Activated CD8-positive, alpha-beta T cell treated with anti-CD3 and anti-CD28 coated beads for 36 hours (primary cell): ENCODE data around the gene DRC7. TPM values are rescaled to one million over a fixed set of nuclear protein-coding genes. Genes with fewer than 3 reads are reported as not detected.

Source experiments
- ATAC-seq: fragments of 200-7000 bp; cut with Tn5 transposase; one replicate; pipeline ENCODE4 v1.10.0; 2021; ENCODE audit warnings: mild to moderate bottlenecking, moderate library complexity
- CTCF ChIA-PET: fragments of 350-600 bp; sonication (Branson Sonifier 250); formaldehyde crosslinking; loops from one replicate; lab custom pipeline; 2021; ENCODE audit warnings: antibody characterized with exemption; lab: Charles Lee
- POLR2A ChIA-PET: fragments of 350-600 bp; sonication (Branson Sonifier 250); formaldehyde crosslinking; loops from one replicate; lab custom pipeline; 2021; ENCODE audit warnings: antibody characterized with exemption; lab: Charles Lee
- DNase-seq: peaks from one replicate; pipeline ENCODE4 v3.0.0-alpha.2; 2020
- H3K27ac Mint-ChIP-seq: one replicate; pipeline ENCODE4 v1.8.0; 2021; ENCODE audit warnings: mild to moderate bottlenecking, mixed read lengths
- H3K27me3 Mint-ChIP-seq: one replicate; pipeline ENCODE4 v1.8.0; 2021; ENCODE audit warnings: mixed read lengths
- H3K36me3 Mint-ChIP-seq: one replicate; pipeline ENCODE4 v1.8.0; 2021; ENCODE audit warnings: low read depth, mixed read lengths
- H3K4me1 Mint-ChIP-seq: one replicate; pipeline ENCODE4 v1.8.0; 2021; ENCODE audit warnings: low read depth, mixed read lengths
- H3K4me3 Mint-ChIP-seq: one replicate; pipeline ENCODE4 v1.8.0; 2021; ENCODE audit warnings: mild to moderate bottlenecking, moderate library complexity, mixed read lengths
- H3K9me3 Mint-ChIP-seq: one replicate; pipeline ENCODE4 v1.8.0; 2021; ENCODE audit warnings: mixed read lengths
- intact Hi-C: fragments of 100-400 bp; cut with micrococcal nuclease; formaldehyde crosslinking; loops from one replicate; pipeline ENCODE4 v1.10.0; 2022
- total RNA-seq, 2 experiments: library from RNA; stranded (reverse); gene quantifications; one replicate each; pipeline ENCODE4 v1.2.3, GENCODE V29; 2021
- TF ChIP-seq, protein P1 (sequence below): fragments of 200-600 bp; IDR thresholded peaks from one replicate; pipeline ENCODE4 v1.8.0; 2022; ENCODE audit warnings: antibody characterized with exemption, mild to moderate bottlenecking

The DRC7 gene
- total RNA-seq, 2 experiments from 2014 or later = 0.58 TPM; not detected in 1

DNA sequence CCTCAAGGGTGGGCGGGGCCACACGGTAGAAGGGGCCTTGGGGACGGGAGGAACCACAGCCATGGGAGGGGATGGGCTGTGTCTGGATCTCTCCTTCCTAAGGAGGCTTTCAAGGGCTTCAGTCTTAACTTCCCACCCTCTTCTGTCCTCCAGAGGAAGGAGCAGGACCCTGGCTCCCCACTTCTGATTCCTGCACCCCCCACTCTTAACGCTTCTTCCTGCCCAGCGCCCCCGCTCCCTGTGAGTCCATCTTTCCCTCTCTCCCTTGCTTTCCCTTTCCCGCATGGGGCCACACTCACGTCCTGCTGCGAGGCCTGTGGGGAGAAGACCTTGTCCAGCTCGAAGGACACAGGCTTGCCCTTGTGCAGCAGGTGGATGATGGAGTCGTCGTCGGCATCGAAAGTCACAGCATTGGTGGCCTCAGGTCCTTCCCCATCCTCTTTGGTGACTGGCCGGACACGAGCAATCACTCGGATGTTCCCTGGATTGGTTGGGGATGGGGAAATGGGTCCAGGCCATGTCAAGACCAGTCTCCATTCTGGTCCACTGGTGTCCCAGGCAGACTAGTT is 70.6 kb downstream of the DRC7 start:
- ChIA-PET CTCF (no interaction called here), POLR2A (no interaction called here)
- TF ChIP-seq, protein P1, sequence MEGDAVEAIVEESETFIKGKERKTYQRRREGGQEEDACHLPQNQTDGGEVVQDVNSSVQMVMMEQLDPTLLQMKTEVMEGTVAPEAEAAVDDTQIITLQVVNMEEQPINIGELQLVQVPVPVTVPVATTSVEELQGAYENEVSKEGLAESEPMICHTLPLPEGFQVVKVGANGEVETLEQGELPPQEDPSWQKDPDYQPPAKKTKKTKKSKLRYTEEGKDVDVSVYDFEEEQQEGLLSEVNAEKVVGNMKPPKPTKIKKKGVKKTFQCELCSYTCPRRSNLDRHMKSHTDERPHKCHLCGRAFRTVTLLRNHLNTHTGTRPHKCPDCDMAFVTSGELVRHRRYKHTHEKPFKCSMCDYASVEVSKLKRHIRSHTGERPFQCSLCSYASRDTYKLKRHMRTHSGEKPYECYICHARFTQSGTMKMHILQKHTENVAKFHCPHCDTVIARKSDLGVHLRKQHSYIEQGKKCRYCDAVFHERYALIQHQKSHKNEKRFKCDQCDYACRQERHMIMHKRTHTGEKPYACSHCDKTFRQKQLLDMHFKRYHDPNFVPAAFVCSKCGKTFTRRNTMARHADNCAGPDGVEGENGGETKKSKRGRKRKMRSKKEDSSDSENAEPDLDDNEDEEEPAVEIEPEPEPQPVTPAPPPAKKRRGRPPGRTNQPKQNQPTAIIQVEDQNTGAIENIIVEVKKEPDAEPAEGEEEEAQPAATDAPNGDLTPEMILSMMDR = no peak
- no peaks in the 10 kb centered on the region for H3K9me3 Mint-ChIP-seq
- intact Hi-C loops = no loop called here
- H3K4me3 Mint-ChIP-seq = no peak overlapping the region
- H3K27me3 Mint-ChIP-seq = no peaks in the 10 kb centered on the region
- DNase-seq (no peak), ATAC-seq (no peak)
- H3K27ac Mint-ChIP-seq = no peak overlapping the region
- no peaks in the 10 kb centered on the region for H3K36me3 Mint-ChIP-seq
- H3K4me1 Mint-ChIP-seq = no peaks in the 10 kb centered on the region

DNA sequence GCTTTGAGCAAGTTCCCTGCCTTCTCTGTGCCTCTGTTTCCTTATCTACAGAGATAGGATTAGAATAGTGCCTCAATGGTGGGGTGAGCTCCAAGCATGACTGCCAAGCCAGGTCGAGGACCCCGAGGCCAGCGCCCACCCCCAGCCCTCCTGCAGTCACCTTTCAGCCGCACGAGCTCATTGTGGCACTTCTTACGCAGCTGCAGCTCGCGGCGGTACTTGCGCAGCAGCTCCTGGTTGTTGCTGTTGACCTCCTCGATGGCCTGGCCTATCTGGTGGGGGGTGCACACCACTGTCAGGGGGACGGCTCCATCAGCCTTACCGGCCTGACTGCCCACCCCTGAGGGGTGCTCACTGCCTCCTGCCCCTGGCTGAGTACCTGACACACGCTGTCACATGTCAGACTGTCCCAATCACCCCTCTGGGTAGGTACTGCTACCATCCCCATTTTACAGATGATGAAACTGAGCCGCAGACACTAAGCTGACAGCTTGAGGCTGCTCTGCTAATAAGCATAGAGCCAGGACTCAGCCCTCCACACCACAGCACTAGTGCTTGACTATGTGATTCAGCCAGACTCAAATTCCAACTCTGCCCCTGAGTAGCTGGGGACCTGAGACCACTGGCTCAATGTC is 72.2 kb downstream of the DRC7 start:
- no peak overlapping the region for H3K27ac Mint-ChIP-seq
- H3K36me3 Mint-ChIP-seq = no peaks in the 10 kb centered on the region
- H3K4me1 Mint-ChIP-seq = no peaks in the 10 kb centered on the region
- no peak for DNase-seq
- no peak overlapping the region for H3K4me3 Mint-ChIP-seq
- intact Hi-C loops = no loop called here
- no peaks in the 10 kb centered on the region for H3K27me3 Mint-ChIP-seq
- no peak for ATAC-seq
- H3K9me3 Mint-ChIP-seq = no peaks in the 10 kb centered on the region
- ChIA-PET POLR2A (interaction anchor here (1.4 kb wide), 1 partner anchor 22 kb away, joined by 5 read pairs; no protein-coding TSS in a partner anchor), CTCF (interaction anchor here (0.6 to 1.5 kb wide), 2 partner anchors 9 to 190 kb away, joined by 3 to 9 read pairs; no protein-coding TSS in a partner anchor)
- TF ChIP-seq, protein P1 = no peak

DNA sequence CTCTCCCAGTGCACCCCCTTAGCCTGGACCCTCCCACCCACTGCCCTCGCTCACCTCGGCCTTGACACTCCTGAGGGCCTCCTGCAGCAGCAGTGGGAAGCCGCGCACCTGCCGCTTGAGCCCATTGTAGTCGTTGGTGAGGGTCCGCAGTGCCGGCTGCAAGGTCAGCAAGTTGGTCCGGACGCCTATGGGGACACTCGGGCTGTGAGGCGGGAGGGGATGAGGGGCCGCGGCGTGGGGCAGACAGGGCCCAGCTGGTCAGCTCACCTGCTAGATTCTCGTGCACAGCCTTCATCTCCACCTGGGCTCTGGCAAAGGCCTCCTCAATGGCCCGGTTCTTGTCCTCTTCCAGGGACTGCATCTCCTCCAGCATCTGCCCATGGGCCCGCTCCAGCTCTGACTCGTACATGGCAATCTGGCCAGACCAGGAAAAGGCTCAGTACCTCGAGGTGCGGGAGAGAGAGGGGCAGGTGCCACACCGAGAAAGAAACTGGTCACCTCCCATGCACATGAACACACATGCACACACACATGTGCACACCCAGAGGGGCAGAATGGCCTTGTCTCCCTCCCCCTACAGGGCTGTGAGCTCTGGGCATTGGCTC is 75.0 kb downstream of the DRC7 start:
- TF ChIP-seq, protein P1 = no peak
- CTCF ChIA-PET = interaction anchor here (1.3 to 3.1 kb wide), 2 partner anchors 8 to 12 kb away, joined by 3 to 13 read pairs; no protein-coding TSS in a partner anchor
- intact Hi-C loops = no loop called here
- Mint-ChIP-seq H3K36me3 (no peaks in the 10 kb centered on the region), H3K27ac (no peak overlapping the region), H3K4me1 (no peaks in the 10 kb centered on the region), H3K27me3 (no peaks in the 10 kb centered on the region), H3K4me3 (no peak overlapping the region), H3K9me3 (no peaks in the 10 kb centered on the region)
- POLR2A ChIA-PET = no interaction called here
- ATAC-seq (no peak), DNase-seq (no peak)

DNA sequence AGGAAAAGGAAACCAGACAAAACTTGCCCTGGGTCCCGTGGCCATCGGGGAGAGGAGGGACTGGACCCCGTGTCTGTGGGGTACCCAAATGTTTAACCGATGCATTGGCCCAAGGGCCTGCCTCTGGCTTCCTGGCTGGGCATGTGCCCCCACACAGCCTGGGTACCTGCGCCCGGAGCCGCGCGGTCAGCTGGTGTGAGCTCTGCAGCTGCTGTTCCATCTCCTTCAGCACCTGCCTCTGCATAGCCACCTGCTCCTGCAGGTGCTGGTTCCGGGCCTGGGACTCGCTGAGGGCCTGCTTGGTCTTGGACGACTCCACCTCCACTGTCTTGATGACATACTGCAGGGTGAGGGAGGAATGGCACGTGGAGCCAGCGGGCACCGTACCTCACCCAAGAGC is 75.8 kb downstream of the DRC7 start:
- CTCF ChIA-PET = interaction anchor here (3.1 kb wide), 1 partner anchor 13 kb away, joined by 13 read pairs; no protein-coding TSS in a partner anchor
- Mint-ChIP-seq H3K4me3 (no peak overlapping the region), H3K36me3 (no peaks in the 10 kb centered on the region), H3K27ac (no peak overlapping the region), H3K9me3 (no peaks in the 10 kb centered on the region), H3K27me3 (no peaks in the 10 kb centered on the region), H3K4me1 (no peaks in the 10 kb centered on the region)
- ATAC-seq (no peak), DNase-seq (no peak)
- POLR2A ChIA-PET = no interaction called here
- TF ChIP-seq, protein P1 = no peak
- intact Hi-C loops = no loop called here
